GM19452 (cell line): ENCODE data around the gene MUC4.
"Not testable (repeated sequence)": the region's sequence is repeated elsewhere in the genome, so short reads cannot be mapped to it uniquely, and the experiment has no call there.

Experiments used
- ATAC-seq: cut with Tn5 transposase; IDR thresholded peaks from one replicate; pipeline ENCODE4 v1.9.1; 2021; ENCODE audit not compliant: unreplicated experiment

MUC4 gene

DNA sequence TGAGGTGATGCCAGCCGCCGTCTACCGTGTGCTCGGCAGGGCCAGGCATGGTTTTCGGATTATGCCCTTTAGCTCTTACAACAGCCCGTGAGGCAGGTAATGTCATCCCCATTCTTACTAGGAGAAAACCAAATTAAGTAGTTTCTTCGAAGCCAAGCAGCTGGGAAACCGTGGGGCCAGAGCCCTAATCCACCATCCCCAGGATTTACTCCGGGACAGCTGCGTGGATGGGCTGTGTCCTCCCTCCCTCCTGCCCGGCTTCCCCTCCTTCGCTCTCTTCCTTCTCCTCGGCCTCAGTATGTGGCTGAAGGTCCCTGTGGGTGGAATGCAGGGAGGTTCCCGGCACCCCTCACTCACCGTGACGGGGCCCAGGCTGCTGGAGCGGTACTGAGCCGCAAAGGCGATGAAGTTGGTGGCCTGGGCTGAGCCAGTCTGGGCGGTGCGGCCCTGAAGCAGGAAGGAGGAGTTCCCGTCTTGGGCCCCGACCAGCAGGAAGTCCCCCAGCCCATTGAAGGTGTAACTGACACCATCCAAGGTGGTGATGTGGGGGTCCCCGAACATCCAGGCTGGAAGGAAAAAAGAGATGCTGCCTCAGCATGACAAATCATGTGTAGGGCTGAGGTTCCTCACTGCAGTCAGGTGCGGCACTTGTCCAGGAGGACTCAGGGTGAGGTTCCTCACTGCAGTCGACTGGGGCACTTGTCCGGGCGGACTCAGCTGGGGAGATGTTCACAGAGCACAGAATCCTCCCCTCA lies 48.5 kb downstream of the MUC4 start:
- no peak for ATAC-seq

- no peak for ATAC-seq
Measured at GRCh38 chr3:195762611-195763010, 49.1 kb downstream of the MUC4 start.

DNA sequence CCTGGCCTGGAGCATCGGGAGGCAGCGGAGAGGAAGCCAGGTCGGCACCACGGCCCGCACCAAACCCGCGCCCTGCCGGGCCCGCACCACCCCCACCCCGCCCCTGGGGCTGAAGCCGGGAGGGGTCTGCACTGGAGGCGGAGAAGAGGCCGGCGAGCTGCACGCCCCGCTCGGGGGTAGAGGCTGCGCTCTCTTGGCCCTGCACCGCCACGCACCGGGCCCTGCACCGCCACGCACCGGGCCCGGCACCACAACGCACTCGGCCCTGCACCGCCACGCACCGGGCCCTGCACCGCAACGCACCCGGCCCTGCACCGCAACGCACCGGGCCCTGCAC lies 49.5 kb downstream of the MUC4 start:
- no peak for ATAC-seq

GRCh38 chr3:195761567-195762248 lies 50.0 kb downstream of the MUC4 start:
- ATAC-seq: no peak

DNA sequence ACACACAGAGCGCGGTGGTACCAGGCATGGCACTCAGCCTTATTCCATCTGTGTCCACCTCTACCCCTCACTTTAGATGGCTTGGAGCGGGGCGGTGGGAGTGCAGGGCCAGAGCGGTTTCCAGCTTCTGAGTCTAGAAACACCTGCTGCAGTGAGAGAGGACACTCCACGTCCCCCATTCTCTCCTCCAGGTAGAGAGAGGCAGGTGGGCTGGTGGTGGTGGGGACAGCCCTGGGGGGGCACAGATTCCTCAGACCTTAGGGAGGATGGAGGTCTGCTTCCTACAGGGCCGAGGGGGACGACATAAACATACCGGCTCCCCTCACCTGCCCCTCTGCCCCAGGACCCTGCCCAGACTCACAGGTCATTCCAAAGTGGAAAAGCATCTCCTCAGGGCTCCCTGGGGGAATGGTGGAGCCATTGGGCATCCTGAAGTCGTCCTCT lies 50.6 kb downstream of the MUC4 start:
- ATAC-seq: no peak

DNA sequence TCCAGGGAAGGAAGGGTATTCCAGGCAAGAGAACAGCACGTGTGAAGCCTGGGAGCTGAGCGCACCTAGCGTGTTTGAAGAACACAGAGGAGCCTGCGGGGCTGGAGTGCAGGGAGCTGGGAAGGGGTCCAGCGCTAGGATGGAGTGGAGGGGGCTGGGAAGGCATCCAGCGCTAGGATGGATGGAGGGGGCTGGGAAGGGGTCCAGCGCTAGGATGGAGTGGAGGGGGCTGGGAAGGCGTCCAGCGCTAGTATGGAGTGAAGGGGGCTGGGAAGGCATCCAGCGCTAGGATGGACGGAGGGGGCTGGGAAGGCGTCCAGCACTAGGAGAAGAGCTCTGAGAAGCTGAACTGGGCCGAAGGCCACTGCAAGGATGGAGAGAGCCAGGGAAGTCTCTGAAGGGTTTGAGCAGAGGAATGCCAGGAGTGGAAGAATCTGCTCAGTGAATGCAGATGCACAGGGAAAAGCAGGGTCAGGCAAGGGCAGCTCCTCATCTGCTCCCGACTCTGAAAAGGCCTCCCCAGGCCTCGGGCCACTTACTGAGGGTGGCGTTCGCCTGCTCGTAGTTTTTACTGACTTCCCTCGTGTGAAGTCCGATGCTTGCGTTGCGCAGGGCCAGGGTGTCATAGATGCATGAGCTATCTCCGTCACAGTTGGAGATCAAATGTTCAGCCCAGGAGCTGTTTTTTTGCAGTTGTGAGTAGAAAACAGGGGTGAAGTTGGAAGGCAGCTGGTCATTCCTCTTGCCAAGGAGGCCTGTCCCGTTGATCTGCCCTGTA lies 51.2 kb downstream of the MUC4 start:
- ATAC-seq: no peak

GRCh38 chr3:195758721-195759353 lies 52.9 kb downstream of the MUC4 start:
- ATAC-seq: no peak

DNA sequence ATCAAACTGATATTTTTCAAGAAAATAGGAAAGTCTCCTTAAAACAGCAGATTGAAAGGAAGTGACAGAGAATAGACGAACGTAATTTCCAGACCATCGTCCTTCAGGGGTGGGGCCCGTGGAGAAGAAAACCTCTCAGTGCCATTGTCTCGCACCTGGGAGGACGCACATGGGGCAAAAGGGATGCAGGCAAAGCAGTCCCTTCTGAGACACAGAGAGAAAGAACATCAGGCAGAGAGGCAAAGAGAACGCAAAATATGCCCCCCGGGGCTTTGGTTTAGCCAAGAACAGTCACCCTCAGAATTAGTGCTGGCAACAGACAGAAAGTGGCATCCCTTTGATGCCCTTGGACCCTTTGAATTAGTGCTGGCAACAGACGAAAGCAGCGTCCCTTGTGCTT lies 53.9 kb downstream of the MUC4 start:
- ATAC-seq: no peak

DNA sequence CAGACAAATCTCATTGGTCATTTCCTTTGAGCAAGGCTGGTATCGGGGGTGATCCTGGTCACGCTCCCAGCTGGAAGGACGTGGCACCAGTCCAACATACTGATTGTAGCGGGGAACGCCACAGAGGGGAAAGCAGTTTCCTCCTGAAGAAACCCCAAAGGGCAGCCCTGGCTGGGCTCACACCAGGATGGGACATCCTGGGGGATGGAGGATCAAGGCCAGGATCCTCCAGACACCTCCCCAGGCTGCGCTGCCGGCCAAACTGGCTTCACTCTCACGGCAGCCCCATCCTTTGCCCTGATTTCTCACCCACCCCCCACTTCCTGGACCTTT lies 54.3 kb downstream of the MUC4 start:
- ATAC-seq: no peak

- no peak for ATAC-seq
Measured at GRCh38 chr3:195755791-195756676, 55.7 kb downstream of the MUC4 start.

GRCh38 chr3:195755391-195755790 lies 56.3 kb downstream of the MUC4 start:
- no peak for ATAC-seq

GRCh38 chr3:195754906-195755305 lies 56.8 kb downstream of the MUC4 start:
- ATAC-seq: no peak

GRCh38 chr3:195754141-195754540 lies 57.6 kb downstream of the MUC4 start:
- ATAC-seq: no peak

DNA sequence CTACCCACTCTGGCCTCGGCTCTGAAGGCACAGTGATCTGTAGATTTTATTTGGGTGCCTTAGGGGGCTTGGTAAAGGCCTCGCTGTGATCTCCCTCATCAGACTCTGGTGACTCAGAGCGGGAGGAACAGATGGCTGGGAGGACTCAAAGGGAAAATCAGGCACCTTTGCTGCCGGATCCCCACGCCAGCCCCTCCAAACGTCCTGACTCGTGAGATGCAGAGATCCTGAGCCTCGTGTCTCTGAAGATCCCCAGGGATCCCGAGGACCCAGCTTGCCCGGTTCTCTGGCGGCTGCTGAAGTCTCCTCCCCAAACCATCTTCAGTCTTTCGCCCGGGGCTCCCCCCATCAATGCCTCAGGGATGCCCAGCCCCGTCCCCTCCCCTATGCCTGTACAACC lies 58.1 kb downstream of the MUC4 start:
- no peak for ATAC-seq

DNA sequence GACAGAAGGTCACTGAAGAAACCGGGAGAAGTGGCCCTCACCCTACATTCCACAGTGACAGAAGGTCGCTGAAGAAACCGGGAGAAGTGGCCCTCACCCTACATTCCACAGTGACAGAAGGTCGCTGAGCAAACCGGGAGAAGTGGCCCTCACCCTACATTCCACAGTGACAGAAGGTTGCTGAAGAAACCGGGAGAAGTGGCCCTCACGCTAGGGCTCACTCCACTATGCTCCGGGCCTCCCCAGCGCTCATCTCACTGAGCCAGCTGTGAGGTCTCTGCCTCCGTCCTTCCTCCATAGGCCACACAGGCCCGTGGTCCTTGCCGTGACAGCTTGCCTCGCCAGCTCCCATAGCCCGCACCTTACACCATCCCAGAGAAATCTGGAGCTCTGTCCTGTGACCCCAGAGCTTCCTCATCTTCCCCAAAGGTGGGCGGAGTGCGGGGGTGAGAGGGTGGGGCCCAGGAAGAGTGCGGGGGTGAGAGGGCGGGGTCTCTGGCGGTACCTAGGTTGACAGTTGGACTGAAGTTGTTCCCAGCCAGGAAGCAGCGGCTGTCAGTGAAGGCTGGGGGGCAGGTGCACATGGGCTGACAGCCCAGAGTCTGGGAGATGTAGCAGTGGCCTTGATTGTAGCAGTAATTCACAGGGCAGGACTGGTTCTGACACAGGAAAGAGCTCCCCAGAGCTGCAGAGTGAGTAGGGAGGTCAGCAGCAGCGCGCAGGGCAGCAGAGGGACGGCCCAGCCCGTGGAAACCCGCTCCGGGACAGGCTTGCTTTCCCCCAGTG lies 59.0 kb downstream of the MUC4 start:
- ATAC-seq: no peak

DNA sequence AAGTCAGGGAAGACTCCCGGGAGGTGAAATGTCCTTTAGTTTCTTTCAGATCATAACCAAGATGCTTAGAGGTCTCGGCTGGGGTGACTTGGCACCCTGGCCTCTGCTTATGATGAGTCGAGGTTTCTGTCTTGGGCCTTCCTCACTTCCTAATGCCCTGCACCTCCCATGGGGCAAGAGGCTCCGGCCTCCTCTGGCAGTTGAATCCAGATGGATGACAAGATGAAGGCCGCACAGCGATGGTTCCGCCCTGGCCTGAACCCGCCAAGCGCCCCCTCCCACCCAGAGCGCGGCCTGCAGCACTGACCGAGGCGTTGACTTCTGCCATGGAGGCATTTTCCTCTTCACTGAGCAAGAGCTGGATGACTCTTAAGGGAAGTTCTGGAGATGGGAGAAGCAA lies 59.7 kb downstream of the MUC4 start:
- ATAC-seq: no peak

- no peak for ATAC-seq
Measured at GRCh38 chr3:195751560-195751959, 60.2 kb downstream of the MUC4 start.

DNA sequence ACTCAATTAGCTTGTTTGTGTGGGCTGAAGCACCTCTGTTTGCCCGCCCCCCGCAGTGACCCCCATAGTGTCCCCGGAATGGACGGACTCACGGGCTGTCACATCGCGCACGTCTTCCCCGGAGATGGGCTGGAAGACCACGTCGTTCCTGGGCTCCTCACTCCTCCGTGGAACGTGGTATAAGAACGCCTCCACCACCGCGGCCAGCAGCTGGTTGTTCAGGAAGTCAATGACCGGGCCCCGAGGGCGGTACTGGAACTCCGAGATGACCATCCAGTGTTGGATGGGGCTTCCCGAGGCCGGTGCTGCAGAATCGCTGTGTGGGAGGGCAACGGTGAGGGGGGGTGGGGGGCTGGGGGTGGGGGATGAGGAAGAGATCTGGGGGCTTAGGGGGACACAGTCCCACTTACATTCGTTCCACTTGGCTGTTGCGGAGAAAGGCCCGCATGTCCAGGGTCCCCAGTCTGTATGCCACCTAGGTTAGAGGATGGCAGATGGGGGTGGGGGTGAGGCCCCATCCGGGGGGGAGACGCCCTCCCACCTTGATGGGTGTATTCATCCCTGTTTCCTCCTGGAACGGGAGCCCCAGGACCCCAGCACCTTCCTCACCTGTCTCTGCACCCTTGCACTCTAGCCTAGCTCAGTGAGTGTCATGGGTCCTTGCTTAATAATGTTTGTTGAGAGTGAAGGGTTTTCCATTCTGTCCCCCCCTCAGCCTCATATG lies 60.8 kb downstream of the MUC4 start:
- no peak for ATAC-seq

DNA sequence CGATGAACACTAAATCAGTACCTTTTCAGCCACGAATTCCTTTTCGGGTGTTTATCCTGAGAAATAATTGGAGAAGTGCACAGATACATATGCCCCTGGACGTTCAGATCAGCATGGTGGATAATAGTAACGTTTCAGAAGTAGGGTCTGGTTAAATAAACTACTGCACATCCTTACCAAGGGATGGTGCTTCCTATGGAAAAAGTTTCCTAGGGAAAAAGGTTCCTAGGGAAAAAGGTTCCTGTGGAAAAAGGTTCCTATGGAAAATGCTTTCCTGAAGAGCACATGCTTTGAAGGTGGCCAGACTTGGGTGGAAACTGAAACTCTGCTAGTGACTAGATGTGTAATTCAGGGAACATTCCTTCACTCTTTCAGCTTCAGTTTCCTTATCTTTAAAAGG lies 62.6 kb downstream of the MUC4 start:
- ATAC-seq: not testable (repeated sequence)
